ENCODE measurements around the gene TARBP2.

TARBP2 gene

DNA sequence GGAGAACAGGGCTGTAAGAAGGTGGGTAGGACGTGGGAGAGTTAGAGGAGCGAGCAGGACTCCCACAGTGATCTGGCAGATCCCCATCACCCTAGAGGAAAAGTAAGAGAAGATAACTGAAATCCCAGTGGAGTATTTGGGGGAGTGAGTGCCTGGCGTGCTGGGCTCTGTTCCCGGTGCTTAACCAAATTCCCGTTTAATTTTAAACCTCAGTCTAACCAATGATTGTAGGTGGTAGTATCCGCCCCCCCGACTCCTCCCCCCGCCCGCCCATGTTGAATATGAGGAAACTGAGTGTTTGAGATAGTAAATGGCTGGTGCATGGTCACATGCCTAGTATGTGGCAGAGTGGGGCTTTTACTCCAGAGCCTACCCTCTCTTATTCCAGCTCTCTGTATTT is 1.2 kb downstream of the TARBP2 start:
- TF ChIP-seq, protein P1, sequence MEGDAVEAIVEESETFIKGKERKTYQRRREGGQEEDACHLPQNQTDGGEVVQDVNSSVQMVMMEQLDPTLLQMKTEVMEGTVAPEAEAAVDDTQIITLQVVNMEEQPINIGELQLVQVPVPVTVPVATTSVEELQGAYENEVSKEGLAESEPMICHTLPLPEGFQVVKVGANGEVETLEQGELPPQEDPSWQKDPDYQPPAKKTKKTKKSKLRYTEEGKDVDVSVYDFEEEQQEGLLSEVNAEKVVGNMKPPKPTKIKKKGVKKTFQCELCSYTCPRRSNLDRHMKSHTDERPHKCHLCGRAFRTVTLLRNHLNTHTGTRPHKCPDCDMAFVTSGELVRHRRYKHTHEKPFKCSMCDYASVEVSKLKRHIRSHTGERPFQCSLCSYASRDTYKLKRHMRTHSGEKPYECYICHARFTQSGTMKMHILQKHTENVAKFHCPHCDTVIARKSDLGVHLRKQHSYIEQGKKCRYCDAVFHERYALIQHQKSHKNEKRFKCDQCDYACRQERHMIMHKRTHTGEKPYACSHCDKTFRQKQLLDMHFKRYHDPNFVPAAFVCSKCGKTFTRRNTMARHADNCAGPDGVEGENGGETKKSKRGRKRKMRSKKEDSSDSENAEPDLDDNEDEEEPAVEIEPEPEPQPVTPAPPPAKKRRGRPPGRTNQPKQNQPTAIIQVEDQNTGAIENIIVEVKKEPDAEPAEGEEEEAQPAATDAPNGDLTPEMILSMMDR (IDR thresholded peaks at IDR 0.05; ENCODE audit: low read depth, low read length) = no peak
- TF ChIP-seq, protein P2, sequence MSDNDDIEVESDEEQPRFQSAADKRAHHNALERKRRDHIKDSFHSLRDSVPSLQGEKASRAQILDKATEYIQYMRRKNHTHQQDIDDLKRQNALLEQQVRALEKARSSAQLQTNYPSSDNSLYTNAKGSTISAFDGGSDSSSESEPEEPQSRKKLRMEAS (IDR thresholded peaks at IDR 0.05; ENCODE audit: low read depth, low read length) = no peak
- peak overlapping the region; percentile 96 for H3K4me3 ChIP-seq (ENCODE audit: low read depth, low read length)
- no peak for DNase-seq (ENCODE audit: low read depth)

DNA sequence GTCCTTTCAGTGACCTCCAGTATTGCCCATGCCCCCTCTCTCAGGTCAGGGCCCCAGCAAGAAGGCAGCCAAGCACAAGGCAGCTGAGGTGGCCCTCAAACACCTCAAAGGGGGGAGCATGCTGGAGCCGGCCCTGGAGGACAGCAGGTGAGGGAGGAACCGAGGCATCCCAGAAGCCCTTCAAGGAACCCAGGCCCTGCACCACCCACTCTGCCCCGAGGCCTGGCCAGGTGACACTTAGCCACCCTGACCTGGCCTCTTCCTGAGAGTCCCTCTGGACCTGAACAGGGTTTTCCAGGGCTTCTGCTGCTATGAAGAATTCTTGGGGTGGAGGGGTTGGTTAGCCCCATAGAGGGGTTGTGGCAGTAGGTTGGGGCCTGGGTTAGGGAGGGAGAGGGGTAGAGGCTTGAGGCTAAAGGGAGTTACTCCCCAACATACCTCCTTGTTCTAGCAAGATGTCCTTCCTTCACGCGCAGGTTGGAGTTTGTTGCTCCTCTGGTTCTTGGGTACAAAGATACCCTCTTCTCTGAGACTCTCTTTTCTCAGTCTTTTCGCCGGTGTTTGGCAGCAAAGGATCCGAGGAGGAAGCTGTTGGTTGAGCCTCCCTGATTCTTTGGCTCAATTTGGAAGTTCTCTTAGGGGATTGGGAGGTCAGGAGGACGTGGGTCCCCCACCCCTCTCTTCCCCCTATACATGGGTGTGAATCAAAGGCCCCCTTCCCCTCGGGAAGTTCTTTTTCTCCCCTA is 2.1 kb downstream of the TARBP2 start:
- H3K4me3 ChIP-seq (ENCODE audit: low read depth, low read length) = peak overlapping the region; percentile 96
- DNase-seq (ENCODE audit: low read depth) = no peak
- no peak for TF ChIP-seq MYC (IDR thresholded peaks at IDR 0.05; ENCODE audit: low read depth, low read length)
- TF ChIP-seq, protein P1 (IDR thresholded peaks at IDR 0.05; ENCODE audit: low read depth, low read length) = no peak
- TF ChIP-seq, protein P2 (IDR thresholded peaks at IDR 0.05; ENCODE audit: low read depth, low read length) = no peak
- TF ChIP-seq POLR2A (IDR thresholded peaks at IDR 0.05; ENCODE audit: extremely low read depth, insufficient read length) = no peak

DNA sequence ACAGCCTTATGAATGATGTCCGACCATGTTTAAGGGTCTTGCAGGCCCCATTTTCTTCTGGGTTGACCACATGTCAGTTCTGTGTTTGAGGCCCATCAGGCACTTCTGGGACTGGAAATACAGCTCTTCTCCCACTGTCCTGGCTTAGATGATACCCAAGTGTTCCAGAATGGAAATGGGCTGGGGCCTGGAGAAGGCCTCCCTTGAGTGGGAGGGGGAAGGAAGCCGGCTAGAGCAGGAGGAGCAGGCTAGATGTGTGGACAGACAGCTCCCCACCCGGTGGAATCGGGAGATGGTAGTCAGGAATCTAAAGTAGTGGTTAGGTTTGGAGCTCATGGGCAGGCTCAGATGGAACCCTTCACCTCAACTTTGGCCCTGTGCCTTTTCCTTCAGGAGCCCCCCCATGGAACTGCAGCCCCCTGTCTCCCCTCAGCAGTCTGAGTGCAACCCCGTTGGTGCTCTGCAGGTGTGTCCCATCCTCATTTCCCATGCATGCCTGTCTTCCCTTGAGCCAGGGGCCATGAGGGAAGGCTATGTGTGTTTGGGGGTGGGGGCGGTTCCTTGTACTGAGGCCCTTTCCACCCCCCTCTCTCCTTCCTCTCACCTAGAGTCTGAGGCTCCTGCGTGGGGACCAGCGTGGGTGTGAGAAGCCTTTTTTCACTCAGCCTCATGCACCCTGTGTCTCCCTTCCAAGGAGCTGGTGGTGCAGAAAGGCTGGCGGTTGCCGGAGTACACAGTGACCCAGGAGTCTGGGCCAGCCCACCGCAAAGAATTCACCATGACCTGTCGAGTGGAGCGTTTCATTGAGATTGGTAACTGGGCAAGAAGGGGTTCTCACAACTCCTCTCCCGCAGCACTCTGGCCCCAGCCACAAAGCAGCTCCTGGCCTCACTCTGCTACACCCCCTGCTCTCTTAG is 3.2 kb downstream of the TARBP2 start:
- DNase-seq (ENCODE audit: low read depth) = no peak
- no peak overlapping the region for H3K4me3 ChIP-seq (ENCODE audit: low read depth, low read length)
- TF ChIP-seq, protein P2 (IDR thresholded peaks at IDR 0.05; ENCODE audit: low read depth, low read length) = no peak
- TF ChIP-seq POLR2A (IDR thresholded peaks at IDR 0.05; ENCODE audit: extremely low read depth, insufficient read length) (no peak), MYC (IDR thresholded peaks at IDR 0.05; ENCODE audit: low read depth, low read length) (no peak)
- TF ChIP-seq, protein P1 (IDR thresholded peaks at IDR 0.05; ENCODE audit: low read depth, low read length) = no peak

DNA sequence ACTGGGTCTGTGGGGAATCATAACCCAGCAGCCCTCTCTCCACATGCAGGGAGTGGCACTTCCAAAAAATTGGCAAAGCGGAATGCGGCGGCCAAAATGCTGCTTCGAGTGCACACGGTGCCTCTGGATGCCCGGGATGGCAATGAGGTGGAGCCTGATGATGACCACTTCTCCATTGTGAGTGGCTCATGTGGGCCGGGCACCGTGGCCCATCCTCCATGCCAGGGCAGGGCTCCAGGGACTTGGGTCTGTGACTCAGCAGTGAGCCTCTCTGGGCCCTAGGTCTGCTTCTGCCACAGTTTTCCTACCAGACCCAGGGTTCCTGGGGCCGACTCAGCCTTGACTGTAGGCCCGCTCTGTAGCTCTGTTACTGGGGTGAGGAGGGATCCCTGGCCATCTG is 4.0 kb downstream of the TARBP2 start:
- TF ChIP-seq, protein P2 (IDR thresholded peaks at IDR 0.05; ENCODE audit: low read depth, low read length) = no peak
- TF ChIP-seq POLR2A (IDR thresholded peaks at IDR 0.05; ENCODE audit: extremely low read depth, insufficient read length) = no peak
- TF ChIP-seq, protein P1 (IDR thresholded peaks at IDR 0.05; ENCODE audit: low read depth, low read length) = no peak
- no peak for TF ChIP-seq MYC (IDR thresholded peaks at IDR 0.05; ENCODE audit: low read depth, low read length)
- no peak for DNase-seq (ENCODE audit: low read depth)
- H3K4me3 ChIP-seq (ENCODE audit: low read depth, low read length) = no peak overlapping the region

DNA sequence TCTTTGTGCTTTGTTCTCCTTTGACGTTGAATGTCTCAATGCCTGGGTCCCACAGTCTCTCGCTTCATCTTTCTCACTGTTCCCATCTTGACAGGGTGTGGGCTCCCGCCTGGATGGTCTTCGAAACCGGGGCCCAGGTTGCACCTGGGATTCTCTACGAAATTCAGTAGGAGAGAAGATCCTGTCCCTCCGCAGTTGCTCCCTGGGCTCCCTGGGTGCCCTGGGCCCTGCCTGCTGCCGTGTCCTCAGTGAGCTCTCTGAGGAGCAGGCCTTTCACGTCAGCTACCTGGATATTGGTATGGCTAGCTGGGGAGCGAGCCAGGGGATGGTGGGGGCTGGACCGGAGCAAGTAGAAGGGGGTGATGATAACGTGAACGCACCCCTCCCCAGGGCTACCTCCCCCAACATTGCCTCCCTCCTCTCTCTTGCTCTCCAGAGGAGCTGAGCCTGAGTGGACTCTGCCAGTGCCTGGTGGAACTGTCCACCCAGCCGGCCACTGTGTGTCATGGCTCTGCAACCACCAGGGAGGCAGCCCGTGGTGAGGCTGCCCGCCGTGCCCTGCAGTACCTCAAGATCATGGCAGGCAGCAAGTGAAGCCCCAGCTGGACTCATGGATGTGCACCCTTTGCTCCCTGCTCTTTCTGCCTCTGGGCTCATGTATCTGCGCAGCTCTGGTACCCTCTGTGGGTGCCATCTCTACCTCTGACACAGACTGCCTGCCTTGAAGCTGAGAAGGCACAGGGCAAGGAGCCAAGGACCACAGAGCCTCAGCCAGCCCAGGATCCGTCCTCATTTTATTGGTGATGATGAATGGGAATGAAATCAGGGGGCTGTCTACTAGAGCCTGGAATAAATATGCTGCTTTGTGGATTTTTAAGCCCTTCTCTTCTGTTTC is 4.7 kb downstream of the TARBP2 start:
- no peak for TF ChIP-seq MYC (IDR thresholded peaks at IDR 0.05; ENCODE audit: low read depth, low read length)
- TF ChIP-seq, protein P1 (IDR thresholded peaks at IDR 0.05; ENCODE audit: low read depth, low read length) = no peak
- TF ChIP-seq, protein P2 (IDR thresholded peaks at IDR 0.05; ENCODE audit: low read depth, low read length) = no peak
- TF ChIP-seq POLR2A (IDR thresholded peaks at IDR 0.05; ENCODE audit: extremely low read depth, insufficient read length) = no peak
- H3K4me3 ChIP-seq (ENCODE audit: low read depth, low read length) = no peak overlapping the region
- DNase-seq (ENCODE audit: low read depth) = no peak
